ENCODE results near the gene DTNB. TPM values are rescaled to one million over a fixed set of nuclear protein-coding genes. Genes with fewer than 3 reads are reported as not detected.
A peak's percentile ranks its signal among the peaks of the same experiment; 100 is the strongest.

Gene DTNB
- total and polyA plus RNA-seq, 2 donors (not counting 1 experiment from before 2014, with no cell fraction given) = 25.7 to 37.3 TPM

- Histone ChIP-seq H3K4me1 (ENCODE audit: control insufficient read depth in 2 of 2, insufficient read depth in 2 of 2, low read length in 2 of 2) (peaks cover 8 to 16% of the 10 kb centered on the region in 2 donors), H3K4me2 (replicated peaks; ENCODE audit: low read depth, low read length, poor library complexity, severe bottlenecking) (peak overlapping the region; percentile 87), H4K20me1 (ENCODE audit: control insufficient read depth, insufficient read depth, low read length, poor library complexity, severe bottlenecking) (peaks cover 25% of the 10 kb centered on the region), H3K79me2 (ENCODE audit: control insufficient read depth, insufficient read depth, low read length) (peaks cover 33% of the 10 kb centered on the region), H3K27ac (ENCODE audit: low read length in 2 of 2) (peak overlapping the region; percentile 59 to 71), H3K27me3 (replicated peaks in 1 of 4; ENCODE audit: control extremely low read depth in 1 of 4, control insufficient read depth in 3 of 4, insufficient read depth in 4 of 4, low read length in 3 of 4) (peaks cover 0 to 2% (median 0%) of the 10 kb centered on the region in 4 experiments), H3K4me3 (ENCODE audit: control extremely low read depth in 1 of 5, extremely low read depth in 1 of 5, insufficient read depth in 1 of 5, low read depth in 2 of 5, low read length in 4 of 5) (peak overlapping the region; percentile 50 to 81 (median 75)), H3K36me3 (replicated peaks in 1 of 2; ENCODE audit: control extremely low read depth in 1 of 2, control insufficient read depth in 1 of 2, extremely low read depth in 1 of 2, insufficient read depth in 2 of 2, low read length in 1 of 2) (no peaks in the 10 kb centered on the region), H2AFZ (ENCODE audit: insufficient read depth, low read depth, low read length, poor library complexity, severe bottlenecking) (peak overlapping the region; percentile 90), H3K9ac (ENCODE audit: low read length) (peak overlapping the region; percentile 88), H3K9me3 (ENCODE audit: control extremely low read depth in 1 of 3, control insufficient read depth in 2 of 3, insufficient read depth in 1 of 3, low read length in 2 of 3) (no peaks in the 10 kb centered on the region)
- DNase-seq = peak; percentile 84
- TF ChIP-seq CTCF (IDR thresholded peaks at IDR 0.05) (no peak), EZH2 (IDR thresholded peaks at IDR 0.05; ENCODE audit: borderline replicate concordance, insufficient read depth, low read depth, low read length, poor library complexity, severe bottlenecking) (no peak)
- WGBS (ENCODE audit: insufficient coverage) = 6% methylated on average over 56 of the region's 60 CpGs
- peak; percentile 70 for ATAC-seq (ENCODE audit: low read depth)
- no peaks in the 10 kb centered on the region for H3K9me3 Mint-ChIP-seq (ENCODE audit: insufficient read depth)
- intact Hi-C loops (cut with micrococcal nuclease) = loop anchor here (5.0 to 10.0 kb wide), 7 partner anchors 310 to 1745 kb away; partner anchors contain the start of genes ATAD2B, DNAJC27, EFR3B and NCOA1
- H3K27me3 Mint-ChIP-seq = no peaks in the 10 kb centered on the region
- H3K4me1 Mint-ChIP-seq = peaks cover 16% of the 10 kb centered on the region
- POLR2A ChIA-PET = interaction anchor here (0.6 to 0.7 kb wide), 2 partner anchors 87 to 423 kb away, joined by 8 to 9 read pairs; no protein-coding TSS in a partner anchor
- CTCF ChIA-PET = interaction anchor here (1.8 to 4.5 kb wide), 2 partner anchors 27 to 65 kb away, joined by 9 to 17 read pairs; no protein-coding TSS in a partner anchor
- peak overlapping the region; percentile 89 for H3K27ac Mint-ChIP-seq
- H3K4me3 Mint-ChIP-seq = peak overlapping the region; percentile 90
These were observed 680 bp downstream of the DTNB start for GRCh38 chr2:25672494-25673299.

Measured in B cell (primary cell).